NCI-H1417 treated with DMSO at 0.1 percent for 48 hours (cell line): Measurements from ENCODE around the gene TIMM21.

Experiments used
- DNase-seq: peaks from one replicate; lab custom pipeline; 2025; lab: John Stamatoyannopoulos, UW

Gene TIMM21, protein sequence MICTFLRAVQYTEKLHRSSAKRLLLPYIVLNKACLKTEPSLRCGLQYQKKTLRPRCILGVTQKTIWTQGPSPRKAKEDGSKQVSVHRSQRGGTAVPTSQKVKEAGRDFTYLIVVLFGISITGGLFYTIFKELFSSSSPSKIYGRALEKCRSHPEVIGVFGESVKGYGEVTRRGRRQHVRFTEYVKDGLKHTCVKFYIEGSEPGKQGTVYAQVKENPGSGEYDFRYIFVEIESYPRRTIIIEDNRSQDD

DNA sequence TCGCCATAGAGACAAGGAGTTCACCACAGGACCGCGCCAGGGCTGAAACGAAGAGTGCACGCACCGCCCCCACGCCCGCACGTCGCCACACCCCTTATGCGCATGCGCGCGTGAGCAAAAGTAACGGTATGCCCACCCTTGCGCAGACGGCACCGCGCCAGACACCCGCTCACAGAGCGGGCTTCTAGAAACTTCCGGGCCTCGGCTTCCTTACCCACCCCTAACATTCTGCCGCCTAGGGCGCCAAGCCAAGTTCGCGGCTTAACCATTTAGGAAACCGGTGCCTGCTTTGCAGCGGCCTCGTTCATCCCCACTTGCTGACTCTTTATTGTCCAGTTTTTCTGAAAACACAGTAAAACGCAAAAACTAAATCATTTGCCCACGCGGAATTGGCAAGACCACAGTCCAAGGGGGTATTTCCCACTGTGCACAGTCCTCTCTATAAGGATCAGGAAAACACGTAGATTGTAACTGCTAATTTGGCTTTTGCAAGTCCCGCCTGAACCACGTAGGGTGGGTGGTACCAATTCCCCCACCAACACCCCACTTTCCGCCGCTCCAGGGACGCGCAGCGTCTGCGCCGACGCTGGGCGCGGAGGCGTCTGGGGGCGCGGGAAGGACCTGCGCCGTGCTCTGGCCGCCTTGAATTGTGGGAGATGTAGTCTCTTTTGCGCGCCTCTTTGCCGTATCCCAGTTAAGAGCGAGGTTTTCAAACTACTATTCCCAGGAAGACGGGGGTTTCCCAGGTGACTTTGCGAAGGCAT lies at the start of gene TIMM21, which contains the start of gene FBXO15:
TSS of gene TIMM21 (plus strand) at position 745 of the 764 bp plus-strand sequence. CDS start 286 bp downstream, outside the sequence.
TSS of gene FBXO15 (minus strand) at position 56 of the 764 bp plus-strand sequence. CDS start at position 7, 49 bp downstream.
- DNase-seq = peak; percentile 99

DNA sequence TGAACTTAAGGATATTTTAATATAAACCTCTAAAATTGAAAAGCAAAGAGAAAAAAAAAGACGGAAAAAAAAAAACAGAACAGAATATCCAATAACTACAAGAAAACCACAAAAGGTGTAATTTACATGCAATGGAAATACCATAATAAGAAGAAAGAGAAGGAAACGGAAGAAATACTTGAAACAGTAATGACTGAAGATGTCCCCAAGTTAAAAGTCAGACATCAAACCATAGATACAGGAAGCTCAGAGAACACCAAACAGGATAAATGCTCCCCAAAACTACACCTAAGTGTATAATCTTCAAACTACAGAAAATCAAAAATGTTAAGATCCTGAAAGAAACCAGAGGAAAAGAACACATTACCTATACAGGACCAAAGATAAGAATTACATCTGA lies 39.9 kb upstream of the TIMM21 start:
- DNase-seq = no peak

DNA sequence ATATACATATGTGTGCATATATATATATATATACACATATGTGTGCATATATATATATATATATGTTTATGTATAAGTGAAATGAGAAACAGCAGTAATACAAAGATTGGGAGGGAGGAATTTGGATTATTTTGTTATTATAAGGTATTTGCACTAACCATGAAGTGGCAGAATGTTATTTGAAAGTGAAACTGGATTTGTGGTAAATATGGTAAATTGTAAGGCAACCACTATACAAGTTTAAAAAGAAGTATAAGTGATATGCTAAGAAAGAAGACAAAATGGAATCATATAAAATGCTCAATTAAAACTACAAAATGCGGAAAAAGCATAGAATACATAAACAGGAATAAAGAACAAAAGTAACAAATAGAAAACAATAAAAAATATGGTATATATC lies 38.2 kb upstream of the TIMM21 start:
- DNase-seq = no peak

DNA sequence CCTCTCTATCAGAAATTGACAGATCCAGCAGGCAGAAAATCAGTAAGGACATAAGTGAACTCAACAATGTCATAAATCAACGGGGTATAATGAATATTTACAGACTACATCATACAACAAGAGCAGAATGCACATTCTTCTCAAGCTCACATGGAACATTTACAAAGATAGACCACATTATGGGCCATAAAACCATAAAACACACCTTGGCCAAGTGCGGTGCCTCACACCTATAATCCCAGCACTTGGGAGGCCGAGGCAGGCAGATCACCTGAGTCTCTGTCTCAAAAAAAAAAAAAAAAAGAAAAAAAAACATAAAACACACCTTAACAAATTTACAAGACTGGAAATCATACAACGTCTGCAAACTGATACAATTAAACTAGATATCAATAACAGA lies 37.3 kb upstream of the TIMM21 start:
- DNase-seq = no peak

DNA sequence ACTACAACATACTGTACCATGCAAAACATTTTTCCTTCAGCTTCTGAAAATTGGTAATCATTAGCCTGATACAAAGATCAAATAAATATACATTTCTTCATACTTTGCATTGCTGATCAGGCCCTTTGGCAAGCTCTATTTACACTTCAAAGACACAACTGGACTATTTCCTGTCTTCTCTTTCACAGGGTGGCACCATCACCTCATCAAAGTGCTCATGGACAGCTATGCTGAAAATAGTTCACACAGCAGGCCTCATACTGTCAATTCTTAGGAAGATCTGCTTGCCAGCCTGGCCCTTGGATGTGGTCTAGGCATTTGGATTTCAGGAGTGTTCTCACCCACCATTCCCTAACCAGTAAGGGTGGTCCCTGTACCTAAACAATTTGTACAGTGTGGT lies 34.6 kb upstream of the TIMM21 start:
- no peak for DNase-seq

DNA sequence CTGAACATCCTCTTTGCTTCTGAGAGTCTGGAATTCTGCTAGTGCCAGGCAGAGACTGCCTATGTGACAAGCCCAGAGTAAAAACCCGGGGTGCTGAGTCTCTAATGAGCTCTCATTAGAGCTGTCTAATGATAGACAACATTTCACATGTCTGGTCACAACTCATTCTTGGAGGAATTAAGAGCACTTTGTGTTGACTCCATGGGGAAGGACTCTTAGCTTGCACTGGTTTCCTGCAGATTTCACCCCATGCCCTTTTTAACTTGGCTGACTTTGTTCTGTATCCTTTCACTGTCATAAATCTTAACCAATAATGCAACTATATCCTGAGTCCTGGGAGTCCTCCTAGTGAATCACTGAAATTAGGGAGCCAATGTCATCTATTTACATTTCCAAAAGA lies 34.2 kb upstream of the TIMM21 start:
- DNase-seq = no peak

DNA sequence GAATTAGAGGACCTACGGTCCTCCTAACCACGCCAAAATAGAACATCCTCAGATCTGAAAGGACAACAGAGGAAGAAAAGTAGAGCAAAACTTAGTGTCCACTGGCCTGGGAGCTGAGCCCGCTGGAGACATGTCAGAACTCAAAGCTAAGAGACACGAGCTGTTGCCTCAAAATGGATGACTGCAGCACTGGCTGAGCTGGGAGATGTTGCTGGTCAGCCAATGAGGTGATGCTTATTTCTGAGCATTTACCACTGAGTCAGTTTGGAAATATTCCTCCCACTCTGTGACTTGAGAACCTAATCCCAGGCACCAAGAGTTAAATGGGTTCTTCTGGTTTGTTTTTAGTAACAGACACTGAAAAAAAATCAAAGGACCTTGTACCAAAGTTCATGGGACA lies 33.3 kb upstream of the TIMM21 start:
- no peak for DNase-seq

DNA sequence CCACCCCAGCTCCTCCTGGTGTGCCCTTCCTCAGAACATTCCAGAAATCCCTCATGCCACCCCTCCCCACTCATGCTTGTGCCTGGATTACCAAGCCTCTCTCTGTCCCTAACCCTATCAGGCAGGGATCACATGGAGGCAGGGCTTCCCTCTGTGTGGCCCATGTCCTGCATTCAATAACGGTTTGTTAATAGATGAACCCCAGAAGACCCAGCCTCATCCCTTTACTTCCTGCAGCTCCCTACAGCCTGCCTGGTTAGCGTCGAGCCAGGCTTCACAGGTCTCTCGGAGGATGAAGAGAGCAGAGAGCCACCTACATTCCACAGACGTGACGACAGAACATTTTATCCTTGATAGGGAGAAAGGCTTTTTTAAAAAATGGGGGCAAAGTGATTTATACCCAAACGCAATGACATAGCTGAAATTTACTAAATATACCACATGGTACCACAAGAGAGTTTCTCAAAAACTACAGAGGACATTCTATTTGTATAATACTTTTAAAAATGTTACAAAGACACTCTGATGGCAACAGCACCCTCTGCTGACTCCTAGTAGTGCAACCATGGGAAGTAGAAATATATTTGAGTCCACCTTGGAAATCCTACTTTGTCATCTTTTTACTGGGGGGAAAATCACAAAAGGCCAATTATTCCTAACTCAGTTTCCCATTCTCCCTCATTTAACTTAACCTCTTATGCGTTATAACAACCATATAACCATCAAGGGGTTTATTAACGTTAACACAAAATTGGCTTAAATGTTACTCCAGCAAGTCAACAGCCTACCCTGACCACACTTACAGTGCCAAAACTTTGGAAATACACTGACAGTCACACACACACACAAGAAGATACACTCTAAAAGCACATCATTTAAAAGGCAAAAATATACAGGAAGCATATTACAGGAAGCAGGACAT lies 31.4 kb upstream of the TIMM21 start:
- DNase-seq = peak; percentile 9

DNA sequence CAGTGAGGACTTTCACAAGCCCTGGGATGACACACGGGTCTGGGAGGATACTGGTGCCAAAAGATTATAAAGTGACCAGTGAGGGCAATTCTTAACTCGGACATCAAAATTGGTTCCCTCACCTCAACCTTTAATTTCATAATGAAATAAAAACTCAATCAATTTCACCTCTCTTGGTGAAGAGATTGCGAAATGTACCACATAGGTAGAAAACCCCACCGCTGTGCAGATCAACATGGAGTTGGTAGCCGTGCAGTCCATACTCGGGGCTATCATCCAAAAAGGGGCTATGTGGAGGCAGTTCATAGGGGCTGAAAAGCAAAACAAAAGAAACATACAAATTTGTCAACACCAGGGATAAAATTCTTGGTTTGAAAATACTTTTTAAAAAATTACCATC lies 25.1 kb upstream of the TIMM21 start:
- no peak for DNase-seq

DNA sequence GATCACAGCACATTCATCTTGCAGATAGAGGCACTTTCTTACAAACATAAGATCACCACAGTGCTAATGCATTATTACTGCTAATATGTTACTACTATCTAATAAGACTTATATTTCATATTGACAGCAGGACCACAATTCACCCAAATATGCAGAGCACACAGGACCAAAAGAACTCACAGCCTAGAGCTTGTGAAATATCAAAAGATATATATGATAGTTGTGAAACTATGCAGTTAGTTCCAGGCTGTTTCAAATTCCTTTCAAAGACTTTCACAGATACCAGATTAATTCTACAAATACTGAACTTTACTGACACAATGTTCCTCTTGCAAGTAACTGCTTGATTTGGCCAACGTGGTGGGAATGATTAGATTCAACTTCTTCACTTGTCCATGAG lies 23.7 kb upstream of the TIMM21 start:
- no peak for DNase-seq

DNA sequence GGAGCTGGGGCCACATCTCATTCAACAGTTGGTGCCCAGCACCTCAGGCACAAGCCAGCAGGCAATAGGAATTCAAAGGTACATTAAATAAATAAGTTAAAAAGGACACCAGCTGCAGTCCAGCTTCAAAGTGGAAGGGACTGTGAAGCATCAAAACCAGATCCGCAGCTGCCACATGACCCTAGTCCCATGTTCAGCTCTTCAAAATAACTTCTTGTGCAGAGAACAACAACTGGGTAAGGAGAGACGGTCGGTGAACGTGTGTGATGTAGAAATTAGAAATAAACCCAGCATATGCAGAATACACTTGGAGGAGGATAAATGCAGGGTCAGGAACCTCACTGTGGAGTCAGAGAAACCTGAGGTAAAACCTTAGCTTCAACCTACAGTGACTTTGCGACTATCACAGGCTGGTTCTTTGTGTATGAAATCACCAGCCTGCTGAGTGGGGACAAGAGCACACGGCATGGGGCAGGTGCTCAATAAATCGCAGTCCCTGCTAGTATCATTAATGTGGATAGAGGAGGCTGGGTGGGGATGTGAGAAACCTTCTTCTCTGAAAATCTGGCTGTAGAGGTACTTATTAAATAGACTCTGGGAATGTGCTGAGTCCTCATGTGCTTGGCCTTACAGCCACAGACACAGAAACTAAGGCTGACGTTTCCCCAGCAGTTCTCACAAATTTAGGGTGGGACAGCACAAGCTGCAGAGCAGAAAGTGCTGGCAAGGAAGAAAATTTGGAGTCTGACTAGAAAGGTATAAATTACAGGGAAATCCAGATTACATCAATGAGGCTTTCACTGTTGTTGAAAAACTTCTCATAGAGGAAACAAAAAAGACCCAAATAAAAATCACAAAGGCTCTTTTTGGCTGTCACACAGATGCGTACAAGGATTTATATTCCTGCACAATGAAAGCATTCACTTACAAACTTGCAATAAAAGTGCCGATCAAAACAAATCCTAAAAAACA lies 21.4 kb upstream of the TIMM21 start:
- DNase-seq = no peak

DNA sequence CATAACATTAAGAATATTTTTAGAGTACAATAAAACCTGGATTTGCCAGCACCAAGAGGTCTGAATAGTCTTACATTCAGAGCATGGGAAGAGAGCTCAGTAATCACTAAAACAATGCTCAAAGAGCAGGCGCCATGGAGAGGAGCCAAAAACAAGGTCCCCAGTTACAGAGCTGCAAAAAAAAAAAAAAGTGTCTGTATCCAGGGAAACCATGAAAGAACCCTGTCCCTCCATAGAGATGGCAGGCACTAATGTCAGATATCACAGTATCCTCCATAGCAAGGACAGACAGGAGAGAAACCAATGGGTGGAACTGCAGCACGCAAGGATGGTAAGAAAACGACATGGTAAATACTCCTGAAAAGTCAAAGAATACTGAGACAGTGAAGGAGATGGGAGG lies 20.2 kb upstream of the TIMM21 start:
- DNase-seq = no peak

DNA sequence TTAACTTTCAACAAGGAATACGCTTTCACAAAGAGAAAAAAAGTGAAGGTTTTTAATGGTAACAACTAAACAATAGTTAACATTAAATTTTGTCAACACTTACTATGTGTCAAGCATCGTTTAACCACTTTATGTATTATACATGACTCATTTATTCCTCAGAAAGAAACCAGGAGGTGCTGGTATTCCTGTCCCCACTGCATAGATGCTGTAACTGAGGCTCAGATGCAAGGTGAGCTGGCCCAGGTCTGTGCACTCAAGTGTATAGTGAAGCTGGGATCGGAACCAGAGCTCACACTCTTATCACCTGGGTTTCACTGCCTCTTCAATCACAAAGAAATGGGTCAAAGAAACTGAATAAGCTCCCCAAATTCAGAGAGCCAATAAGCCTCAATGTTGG lies 17.2 kb upstream of the TIMM21 start:
- DNase-seq = no peak

DNA sequence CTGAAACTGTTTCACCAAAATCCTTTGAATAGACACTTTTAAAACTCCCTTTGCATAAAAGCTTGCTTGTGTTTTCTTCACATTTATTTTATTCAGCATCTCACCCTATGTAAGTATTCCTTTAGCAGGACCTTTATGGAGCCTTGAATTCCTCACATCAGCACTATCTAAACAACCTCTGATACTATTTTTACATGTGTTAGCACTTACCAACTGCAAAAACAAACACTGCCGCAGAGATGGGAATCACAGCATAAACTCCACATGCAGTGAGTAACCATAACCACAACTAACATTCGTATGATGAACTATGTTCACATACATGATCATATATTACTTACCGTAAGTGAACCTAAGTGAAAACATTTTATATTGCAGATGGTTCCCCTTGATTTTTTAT lies 16.1 kb upstream of the TIMM21 start:
- no peak for DNase-seq

DNA sequence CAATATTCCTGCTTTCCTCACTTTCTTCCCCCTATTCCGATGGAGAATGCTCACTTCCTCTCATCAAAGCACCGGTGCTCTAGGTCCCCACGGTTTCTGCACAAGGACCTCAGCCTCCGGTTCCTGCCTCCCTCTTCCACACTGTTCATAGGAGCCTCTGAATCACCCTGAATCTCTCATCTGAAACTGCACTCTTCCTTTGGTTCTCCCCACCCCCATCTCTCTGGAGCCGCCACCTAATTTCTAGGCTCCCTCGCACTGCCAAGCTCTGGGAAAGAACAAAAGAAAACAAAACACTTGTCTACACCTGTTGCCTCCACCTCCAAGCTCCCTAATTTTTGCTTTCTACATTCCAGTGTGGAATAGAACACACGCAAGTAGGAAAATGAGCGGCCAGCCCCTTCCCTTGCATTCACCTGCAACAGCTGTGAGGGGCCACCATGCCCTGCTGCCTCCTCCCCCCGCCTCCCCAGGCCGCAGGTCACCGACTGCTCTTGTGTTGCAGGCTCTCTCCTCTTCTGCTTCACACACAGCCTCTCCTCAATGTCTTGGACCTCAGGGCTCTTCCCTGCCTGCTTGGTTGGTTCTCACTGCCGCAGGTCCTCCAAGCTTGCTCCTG lies 10.3 kb upstream of the TIMM21 start:
- DNase-seq = no peak

DNA sequence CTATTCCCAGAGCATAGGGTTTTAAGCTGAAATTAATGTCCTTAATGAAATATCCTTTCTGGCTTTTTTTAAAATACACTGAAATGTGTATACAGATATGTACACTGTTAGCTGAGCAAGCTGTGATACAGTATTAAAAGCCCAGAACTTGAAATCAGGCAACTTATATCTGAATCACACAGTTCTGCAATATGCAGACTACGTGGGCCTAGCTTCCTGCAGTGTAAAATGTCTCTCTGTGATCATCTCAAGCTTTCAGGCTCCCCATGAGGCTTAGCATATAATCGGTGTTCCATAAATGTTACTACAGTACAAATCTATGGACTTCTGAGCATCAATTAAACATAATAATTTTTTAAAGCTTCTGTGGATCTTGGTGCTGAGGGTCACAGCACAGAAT lies 8.9 kb upstream of the TIMM21 start:
- DNase-seq = no peak

DNA sequence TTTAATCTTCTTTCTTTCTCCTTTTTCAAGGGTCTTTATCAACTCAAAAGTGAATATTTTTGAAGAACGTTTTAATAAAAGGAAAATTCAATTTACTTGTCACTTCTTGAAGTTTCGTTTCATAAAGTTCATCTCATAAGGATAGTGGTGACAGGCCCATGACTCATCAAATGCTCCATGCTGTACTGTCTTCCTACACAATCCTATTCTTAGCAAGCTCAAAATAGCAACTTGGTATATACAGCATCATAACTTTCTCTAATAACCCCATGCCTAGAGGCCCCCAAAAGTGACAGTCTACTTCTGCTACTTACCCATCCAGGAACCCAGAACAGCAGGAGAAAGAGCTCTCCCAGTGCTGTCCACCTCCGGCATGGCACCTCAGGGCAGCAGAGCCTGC lies 8.4 kb upstream of the TIMM21 start:
- no peak for DNase-seq

DNA sequence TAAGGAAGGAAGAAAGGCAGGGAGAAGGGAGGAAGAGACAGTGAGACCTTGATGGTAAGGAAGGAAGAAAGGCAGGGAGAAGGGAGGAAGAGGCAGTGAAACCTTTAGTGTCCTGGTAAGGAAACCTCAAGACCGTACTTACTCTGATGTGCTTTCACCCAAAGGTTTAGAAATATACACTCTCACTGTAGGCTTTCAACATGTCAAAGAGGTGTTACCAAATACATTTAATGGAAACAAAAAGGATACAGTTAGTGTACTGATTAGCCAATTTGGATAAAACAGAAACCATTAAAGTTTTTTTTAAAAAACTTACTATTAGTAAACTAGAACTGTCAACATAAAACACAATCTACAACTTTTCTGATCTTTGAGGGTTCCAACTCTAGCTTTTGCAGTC lies 7.7 kb upstream of the TIMM21 start:
- no peak for DNase-seq

DNA sequence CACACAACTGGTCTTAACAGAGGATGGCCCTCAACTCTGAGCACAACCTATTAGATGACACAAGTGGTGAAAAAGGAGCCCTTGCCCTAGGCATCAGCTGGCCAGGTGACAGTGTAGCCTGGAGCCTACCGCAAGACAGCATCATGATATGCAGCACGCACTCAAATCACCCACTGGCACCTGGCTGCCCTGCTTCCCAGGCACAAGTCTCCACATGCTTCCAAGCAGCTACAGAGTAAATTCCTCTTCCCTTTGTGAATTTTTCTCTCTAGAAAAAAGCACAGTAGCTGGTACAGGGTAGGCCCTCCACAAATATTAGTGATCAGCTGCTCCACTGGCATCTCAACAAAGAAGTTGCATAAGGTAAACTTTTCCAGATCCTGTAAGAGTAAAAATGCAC lies 6.7 kb upstream of the TIMM21 start:
- DNase-seq = no peak

DNA sequence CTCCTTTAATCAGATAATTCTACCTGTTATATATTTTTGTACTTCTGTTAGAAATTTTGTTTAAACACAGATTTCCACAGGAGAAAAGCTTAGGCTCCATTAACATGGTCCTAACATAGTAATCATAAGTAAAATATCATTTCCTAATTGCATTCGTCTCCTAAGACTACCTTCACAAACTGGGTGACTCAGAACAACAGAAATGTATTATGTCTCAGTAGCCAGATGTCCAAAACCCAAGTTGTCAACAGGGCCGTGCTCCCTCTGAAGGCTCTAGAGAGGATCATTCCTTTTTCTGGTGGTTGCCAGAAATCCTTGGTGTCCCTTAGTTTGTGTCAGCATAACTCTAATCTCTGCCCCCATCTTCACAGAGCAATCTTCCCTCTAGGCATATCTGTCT lies 6.1 kb upstream of the TIMM21 start:
- no peak for DNase-seq

DNA sequence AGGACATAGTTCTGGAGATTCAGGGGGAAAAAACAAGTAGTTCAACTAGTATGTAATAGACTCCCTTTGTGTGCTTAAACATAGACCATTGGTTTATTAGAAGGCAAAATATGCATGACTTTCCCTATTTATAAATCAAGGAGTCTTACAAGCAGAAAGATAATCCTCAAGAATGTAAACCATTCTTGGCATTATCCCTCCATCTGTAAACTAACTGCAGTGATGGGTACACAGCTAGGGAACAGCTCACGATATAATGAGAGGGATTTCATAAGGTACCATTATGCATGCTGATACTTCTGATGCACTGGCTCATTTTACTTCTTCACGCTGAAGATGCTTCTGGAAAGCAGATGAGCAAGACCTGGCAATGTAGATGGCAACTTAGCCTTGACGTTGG lies 1.6 kb upstream of the TIMM21 start:
- DNase-seq = no peak
